WI38 (cell line): ENCODE results near the gene YAF2.

ENCODE experiments used
- H3K4me3 ChIP-seq: 2 replicates; pipeline ENCODE4 v1.5.1; 2011; ENCODE audit warnings: low read depth, mild to moderate bottlenecking, control low read depth, low read length
- TF ChIP-seq, protein P1 (sequence below): IDR thresholded peaks from 2 replicates; pipeline ENCODE4 v1.5.1; 2012; ENCODE audit warnings: low read depth, mild to moderate bottlenecking, control low read depth, low read length

The YAF2 gene

DNA sequence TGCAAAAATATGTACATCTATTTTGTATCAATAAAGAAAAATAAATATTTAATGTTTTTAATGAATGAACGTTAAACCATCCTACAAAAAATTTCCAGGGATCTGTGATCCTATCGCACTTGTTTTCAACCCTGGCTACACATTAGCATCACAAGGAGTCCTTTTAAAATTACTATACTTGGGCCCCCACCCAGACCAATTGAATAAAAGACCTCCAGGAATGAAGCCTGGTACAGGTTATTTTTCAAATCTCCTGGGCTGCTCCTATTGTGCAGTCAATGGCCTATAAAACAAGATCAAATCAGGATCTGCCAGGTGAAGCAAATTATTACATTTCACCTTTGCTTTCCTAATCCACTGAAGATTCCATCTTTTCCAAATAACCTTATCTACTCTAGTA, 59.9 kb downstream of the YAF2 start:
- TF ChIP-seq, protein P1, sequence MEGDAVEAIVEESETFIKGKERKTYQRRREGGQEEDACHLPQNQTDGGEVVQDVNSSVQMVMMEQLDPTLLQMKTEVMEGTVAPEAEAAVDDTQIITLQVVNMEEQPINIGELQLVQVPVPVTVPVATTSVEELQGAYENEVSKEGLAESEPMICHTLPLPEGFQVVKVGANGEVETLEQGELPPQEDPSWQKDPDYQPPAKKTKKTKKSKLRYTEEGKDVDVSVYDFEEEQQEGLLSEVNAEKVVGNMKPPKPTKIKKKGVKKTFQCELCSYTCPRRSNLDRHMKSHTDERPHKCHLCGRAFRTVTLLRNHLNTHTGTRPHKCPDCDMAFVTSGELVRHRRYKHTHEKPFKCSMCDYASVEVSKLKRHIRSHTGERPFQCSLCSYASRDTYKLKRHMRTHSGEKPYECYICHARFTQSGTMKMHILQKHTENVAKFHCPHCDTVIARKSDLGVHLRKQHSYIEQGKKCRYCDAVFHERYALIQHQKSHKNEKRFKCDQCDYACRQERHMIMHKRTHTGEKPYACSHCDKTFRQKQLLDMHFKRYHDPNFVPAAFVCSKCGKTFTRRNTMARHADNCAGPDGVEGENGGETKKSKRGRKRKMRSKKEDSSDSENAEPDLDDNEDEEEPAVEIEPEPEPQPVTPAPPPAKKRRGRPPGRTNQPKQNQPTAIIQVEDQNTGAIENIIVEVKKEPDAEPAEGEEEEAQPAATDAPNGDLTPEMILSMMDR: no peak

DNA sequence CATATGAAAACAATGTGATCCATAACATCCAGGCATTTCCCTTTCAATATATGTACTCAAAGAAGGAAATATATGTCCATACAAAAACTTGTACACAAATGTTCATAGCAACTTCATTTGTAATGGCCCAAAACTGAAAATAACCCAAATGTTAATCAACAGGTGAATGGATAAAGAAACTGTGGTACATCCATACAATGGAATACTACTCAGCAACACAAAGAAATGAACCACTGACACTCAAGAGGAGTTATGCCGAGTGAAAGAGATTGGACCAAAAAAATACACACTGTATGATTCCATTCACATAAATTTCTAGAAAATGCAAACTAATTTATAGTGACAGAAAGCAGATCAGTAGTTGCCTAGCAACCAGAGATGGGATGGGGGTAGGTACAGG, 63.1 kb downstream of the YAF2 start:
- H3K4me3 ChIP-seq: no peak overlapping the region
- TF ChIP-seq, protein P1: no peak

More for the DNA sequence above, 59.9 kb downstream of the YAF2 start:
- H3K4me3 ChIP-seq: no peak overlapping the region

DNA sequence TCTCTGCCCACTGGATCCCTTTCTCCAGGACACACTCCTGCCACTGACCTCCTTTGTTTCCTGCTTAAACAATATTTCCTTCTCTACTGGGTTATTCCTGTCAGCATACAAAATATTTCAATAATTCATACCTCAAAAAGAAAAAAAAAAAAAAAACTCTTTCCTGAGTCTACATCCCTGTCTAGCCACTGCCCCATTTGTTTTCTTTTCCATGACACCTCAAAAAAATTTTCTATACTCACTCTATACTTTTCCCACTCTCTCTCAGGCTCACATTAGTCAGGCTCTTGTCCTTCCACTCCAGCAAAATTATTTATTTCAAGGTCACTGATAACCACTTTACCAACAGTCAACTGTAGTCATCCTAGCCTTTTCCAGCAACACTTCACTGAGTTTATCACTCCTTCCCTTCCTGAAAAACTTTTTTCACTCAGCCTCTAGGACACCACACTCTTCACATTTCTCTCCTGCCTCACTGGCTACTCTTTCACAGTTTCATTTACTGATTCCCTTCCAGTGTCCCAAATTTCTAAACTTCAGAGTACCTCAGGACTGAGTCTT, 64.0 kb downstream of the YAF2 start:
- TF ChIP-seq, protein P1: no peak
- no peak overlapping the region for H3K4me3 ChIP-seq

- TF ChIP-seq, protein P1: no peak
- H3K4me3 ChIP-seq: no peak overlapping the region
Measured at GRCh38 chr12:42172441-42173210, 65.4 kb downstream of the YAF2 start.

GRCh38 chr12:42167711-42168110, 70.3 kb downstream of the YAF2 start:
- H3K4me3 ChIP-seq: no peak overlapping the region
- TF ChIP-seq, protein P1: no peak

GRCh38 chr12:42166501-42166900, 71.5 kb downstream of the YAF2 start:
- TF ChIP-seq, protein P1: no peak
- H3K4me3 ChIP-seq: no peak overlapping the region

DNA sequence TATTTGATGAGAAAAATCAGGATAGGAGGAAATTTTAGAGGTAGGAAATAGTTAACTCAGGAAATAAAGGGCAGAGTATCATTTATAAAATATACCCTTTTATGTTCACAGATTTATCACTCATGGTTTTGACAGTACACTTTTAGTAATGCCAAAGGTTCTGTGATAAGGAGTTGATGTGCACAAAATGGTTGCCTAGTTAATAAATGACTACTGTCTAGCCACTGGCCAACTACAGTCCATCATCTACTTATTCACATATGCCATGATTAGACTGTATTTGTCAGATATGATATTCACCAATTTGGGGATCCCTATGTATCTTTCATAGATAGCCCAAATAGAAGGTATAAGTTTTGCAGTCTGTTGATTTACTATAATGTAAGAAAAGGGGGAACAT, 74.1 kb downstream of the YAF2 start:
- TF ChIP-seq, protein P1: no peak
- H3K4me3 ChIP-seq: no peak overlapping the region
